ENCODE results near the gene KCNIP1.

The KCNIP1 gene

GRCh38 chr5:170681013-170681433 is 177.2 kb downstream of the KCNIP1 start:
- in situ Hi-C loops (cut with HindIII; ENCODE audit: low sequenced_read_pairs), result no loop called here

- in situ Hi-C loops (cut with HindIII; ENCODE audit: low sequenced_read_pairs), result no loop called here
Observed at GRCh38 chr5:170691657-170692056, 187.8 kb downstream of the KCNIP1 start.

DNA sequence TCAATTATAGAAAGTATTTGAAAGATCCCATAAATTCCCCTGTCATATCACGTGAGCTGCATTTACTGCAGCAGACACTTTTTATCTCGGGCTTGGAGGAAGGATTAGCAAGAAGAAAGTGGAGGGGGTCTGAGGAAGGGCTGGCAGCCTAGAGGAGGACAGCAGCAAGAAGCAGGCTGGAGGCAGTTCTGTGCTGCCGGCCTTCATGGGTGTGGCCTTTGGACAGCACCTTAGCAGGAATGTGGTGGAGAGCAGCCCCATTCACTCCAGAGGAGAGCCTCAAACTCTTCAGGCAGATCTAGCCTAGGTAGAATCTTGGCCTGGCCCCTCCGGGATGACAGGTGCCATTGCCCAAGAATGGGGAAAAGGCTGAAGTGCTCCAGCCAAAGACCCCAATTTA is 189.9 kb downstream of the KCNIP1 start:
- in situ Hi-C loops (cut with HindIII; ENCODE audit: low sequenced_read_pairs), result no loop called here

DNA sequence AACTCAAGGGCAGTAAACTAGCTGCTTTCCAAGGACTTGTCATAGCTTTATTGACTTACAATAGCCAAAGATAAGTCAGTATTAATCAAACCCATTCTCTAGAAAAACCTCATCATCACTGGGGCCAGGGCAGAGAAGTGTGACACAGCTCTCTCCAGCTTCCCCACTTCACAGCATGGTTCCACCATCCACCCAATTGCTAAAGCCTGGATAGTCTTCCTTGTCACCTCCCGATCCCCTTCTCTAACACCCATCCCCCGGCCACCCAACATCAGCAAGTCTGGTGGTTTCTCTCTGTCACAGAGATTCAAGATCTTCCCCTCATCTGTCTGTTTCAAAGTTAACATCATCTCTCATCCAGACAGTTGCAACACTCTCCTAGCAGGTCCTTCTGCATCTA is 191.1 kb downstream of the KCNIP1 start:
- in situ Hi-C loops (cut with HindIII; ENCODE audit: low sequenced_read_pairs), result no loop called here

DNA sequence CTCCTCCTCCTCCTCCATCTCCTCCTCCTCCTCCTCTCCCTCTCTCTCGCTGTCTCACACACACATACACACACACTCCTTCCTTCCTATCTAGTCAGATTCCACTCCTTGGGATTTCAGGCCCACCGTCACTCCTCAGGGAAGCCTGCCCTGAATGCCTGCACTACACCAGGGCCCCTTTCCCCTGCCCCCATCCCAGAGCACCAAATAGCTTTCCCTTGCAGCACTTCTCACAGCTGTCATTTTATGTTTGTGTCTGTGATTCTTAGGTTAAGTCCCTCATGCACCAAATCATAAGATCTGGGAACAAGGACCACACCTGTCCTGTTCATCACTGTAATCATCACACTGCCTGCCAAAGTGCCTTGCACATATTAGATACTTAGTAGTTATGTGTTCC is 193.2 kb downstream of the KCNIP1 start:
- in situ Hi-C loops (cut with HindIII; ENCODE audit: low sequenced_read_pairs), result no loop called here

DNA sequence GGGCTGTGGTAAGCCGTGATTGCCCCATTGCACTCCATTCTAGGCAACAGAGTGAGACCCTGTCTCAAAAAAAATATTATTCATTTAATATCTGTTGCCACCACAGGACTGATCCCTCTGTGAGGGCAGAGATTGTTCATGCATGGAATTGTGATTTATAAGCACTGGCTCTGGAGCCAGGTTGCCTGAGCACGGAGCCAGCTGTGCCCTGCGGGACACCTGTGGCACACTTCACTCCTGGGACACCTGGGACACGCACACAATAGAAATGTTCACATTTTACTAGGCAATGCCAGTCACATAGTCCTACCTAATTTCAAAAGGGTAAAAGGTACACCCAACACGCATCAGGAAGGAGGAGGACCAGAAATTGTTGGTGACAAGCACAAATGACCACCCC is 196.7 kb downstream of the KCNIP1 start:
- in situ Hi-C loops (cut with HindIII; ENCODE audit: low sequenced_read_pairs), result no loop called here

- in situ Hi-C loops (cut with HindIII; ENCODE audit: low sequenced_read_pairs), result no loop called here
Observed at GRCh38 chr5:170701334-170701733, 197.5 kb downstream of the KCNIP1 start.

DNA sequence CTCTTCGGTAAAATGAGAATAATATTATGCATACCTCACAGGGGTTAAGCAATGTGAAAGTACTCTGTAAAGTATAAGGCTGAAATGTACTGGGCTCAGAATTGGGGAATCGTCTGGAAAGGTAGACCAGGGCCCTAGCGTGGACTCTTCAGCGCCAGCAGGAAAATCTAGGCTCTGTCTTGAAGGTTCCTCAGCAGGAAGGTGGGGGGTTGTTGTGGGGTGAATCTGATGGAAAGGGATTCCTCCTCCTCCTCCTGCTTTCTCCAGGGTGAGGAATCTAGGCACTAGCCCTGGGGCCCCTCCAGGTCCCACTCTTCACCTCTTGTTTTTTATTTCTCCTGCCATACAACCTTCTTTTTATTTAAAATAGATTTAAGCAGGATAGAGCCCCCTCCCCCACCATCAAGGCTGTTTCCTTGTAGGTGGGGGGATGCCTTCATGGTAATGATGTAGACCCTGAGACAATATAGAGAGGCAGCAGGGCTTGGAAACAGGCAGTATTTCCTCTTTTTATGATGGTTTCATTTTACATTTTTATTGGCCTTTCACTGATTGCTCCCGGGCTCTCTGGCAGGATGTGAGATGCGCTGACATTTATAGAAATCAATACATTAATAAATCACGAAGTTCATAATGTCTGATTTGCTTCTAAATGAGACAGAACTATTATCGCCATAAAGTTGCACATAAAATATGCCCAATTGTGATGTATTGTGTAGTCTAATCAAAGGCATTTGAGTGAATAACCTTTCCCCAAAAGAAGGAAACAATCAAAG is 200.8 kb downstream of the KCNIP1 start:
- in situ Hi-C loops (cut with HindIII; ENCODE audit: low sequenced_read_pairs), result no loop called here

DNA sequence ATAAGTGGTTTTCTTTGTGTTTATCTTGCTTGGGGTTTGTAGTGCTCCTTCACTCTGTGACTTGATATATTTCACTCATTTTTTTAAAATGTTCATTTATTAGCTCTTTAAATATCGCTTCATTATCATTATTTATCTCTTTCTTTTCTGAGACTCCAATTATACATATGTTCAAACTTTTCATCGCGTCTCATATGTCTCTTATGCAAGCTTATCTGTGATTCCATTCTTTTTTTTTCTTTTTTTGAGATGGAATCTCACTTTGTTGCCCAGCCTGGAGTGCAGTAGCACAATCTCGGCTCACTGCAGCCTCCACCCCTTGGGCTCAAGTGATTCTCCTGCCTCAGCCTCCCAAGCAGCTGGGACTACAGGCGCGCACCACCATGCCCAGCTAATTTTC is 205.8 kb downstream of the KCNIP1 start:
- in situ Hi-C loops (cut with HindIII; ENCODE audit: low sequenced_read_pairs), result no loop called here

DNA sequence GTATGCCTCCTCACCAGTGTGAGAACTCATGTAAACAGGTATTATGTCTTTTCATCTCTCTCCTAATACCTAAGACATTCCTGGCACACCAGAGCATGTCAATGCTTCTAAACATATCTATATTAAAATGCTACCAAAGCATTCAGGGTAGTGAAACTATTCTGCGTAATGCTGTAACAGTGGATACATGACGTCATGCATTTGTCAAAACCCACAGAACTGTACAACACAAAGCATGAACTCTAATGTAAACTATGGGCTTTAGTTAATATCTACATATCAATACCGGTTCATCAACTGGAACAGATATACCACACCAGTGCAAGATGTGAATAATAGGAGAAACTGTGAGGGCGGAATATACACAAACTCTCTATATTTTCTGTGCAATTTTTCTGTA is 207.5 kb downstream of the KCNIP1 start:
- in situ Hi-C loops (cut with HindIII; ENCODE audit: low sequenced_read_pairs), result no loop called here

GRCh38 chr5:170715141-170715540 is 211.3 kb downstream of the KCNIP1 start:
- in situ Hi-C loops (cut with HindIII; ENCODE audit: low sequenced_read_pairs), result no loop called here

DNA sequence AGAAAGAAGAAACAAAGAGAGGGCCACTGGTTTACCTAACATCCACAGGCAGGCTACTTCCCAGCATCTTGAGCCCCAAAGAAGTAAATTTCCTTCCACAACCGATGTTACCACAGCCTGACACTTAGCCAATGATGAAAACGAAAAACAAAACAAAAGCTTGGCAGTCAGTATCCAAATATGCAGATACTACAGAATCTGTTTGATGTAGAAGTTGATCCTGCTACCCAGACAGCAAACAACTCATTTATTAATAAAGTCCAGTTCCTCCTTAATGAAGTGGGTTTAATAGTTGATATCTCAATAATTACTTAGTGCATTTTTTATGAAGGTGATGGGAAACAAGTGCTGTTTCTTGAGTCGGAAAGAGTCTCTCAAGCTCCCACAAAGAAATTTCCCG is 212.6 kb downstream of the KCNIP1 start:
- in situ Hi-C loops (cut with HindIII; ENCODE audit: low sequenced_read_pairs), result no loop called here

DNA sequence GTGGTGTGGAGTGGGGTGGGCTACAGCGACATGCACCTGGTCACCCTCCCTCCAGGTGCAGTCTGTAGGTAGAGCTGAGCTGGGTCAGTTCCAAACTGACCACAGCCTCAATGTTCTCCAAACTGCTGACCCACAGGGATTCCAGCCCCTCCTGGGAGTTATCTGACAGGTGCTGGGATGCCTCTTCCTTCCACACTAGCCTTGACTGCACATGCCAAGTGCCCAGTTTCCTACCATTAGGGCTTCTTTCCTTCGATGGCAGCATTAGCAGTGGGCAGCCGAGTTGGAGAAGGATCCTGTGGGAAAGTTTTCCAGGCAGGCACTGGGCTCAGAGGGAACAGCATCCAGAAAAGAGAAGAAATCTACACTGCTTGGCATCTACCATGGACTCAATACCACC is 215.7 kb downstream of the KCNIP1 start:
- in situ Hi-C loops (cut with HindIII; ENCODE audit: low sequenced_read_pairs), result no loop called here

- in situ Hi-C loops (cut with HindIII; ENCODE audit: low sequenced_read_pairs), result no loop called here
Observed at GRCh38 chr5:170720179-170720578, 216.4 kb downstream of the KCNIP1 start.

DNA sequence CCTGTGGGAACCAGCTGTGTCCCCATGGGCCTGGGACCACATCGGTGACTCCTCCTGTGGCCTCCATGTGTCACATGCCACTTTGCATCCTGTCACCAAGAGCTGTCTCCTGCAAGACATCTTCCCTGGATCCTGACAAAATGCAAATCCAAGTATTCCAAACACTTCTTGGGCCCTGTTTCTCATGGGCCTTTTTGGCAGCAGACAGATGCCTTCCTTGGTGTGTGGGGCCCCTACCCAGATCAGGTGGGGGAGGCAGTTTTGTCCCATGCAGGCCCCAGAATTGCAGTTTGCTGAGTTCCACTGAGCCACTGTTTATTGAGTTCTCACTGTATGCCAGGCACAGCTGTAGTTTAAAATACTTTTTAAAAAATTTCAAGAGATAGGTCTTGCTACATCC is 217.2 kb downstream of the KCNIP1 start:
- in situ Hi-C loops (cut with HindIII; ENCODE audit: low sequenced_read_pairs), result no loop called here

DNA sequence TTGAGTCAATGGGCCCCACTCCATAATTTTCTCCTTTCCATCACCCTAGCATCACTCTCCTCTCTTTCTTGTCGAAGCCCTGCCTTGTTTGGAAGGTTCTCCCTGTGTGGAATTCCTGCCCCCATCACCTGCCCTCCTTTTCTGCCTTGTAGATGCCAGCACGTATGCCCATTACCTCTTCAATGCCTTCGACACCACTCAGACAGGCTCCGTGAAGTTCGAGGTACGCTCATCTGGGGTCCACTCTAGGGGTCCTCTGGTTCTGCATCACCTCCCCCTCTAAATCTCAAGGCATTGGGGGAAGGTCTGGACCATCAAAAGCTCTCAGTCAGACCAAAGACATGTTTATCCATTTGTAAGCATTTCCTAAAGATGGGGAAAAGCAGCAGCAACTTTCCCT is 217.9 kb downstream of the KCNIP1 start:
- in situ Hi-C loops (cut with HindIII; ENCODE audit: low sequenced_read_pairs), result no loop called here

DNA sequence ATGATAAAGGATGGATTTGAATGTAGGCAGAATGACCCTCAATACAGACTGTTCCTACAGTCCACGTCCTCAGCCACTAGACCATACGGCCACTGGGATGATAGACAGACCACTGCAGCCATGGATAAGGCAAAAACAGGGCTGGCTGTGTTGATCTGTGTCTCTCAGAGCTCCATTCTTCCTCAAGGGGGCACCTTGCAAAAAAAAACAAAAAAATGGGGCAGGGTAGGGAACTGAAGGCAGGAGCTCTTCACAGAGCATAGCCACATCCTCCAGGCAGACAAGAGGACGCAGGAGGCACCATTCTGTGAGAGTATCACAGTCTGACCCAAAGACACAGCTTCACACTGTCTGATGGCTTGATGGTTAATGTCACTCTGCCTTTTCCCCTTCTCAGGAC is 218.5 kb downstream of the KCNIP1 start:
- in situ Hi-C loops (cut with HindIII; ENCODE audit: low sequenced_read_pairs), result no loop called here

DNA sequence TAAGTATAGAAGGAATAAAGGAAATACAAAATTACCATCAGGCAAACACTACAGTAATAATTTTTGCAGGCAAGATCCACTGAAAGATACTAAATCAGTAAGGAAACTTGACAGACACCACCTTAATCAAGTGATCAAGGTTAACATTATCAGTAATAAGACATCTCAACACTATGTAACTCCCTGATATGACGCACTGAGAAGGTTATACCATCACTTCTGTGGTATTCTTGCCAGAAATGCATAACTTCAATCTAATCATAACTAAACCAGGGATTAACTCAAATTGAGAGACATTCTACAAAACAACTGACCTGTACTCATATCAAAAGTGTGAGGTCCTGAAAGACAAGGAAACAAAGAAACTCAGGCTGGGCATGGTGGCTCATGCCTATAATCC is 227.2 kb downstream of the KCNIP1 start:
- in situ Hi-C loops (cut with HindIII; ENCODE audit: low sequenced_read_pairs), result no loop called here

GRCh38 chr5:170732685-170733084 is 228.9 kb downstream of the KCNIP1 start:
- in situ Hi-C loops (cut with HindIII; ENCODE audit: low sequenced_read_pairs), result no loop called here

GRCh38 chr5:170736966-170737365 is 233.1 kb downstream of the KCNIP1 start:
- in situ Hi-C loops (cut with HindIII; ENCODE audit: low sequenced_read_pairs), result loop anchor here (5.0 kb wide), 1 partner anchor 55 kb away; no protein-coding TSS in a partner anchor

DNA sequence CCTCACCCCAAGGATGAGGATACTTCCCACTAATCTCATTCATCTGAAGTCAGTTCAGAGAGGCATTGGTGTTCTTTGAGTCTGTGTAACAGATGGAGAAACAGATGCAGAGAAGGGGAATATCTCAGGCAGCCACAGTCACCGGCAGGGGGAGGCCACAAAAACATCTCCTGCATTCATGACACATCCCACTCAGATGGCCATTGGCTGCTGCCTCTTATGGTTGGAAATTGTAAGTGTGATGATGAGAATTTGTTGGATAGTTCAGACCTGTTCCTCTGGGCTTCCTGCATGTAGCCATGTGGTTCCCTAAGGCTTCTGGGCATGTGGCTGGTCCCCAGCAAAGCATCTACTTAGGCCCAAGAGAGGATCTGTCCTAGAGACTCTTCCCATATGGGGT is 233.8 kb downstream of the KCNIP1 start:
- in situ Hi-C loops (cut with HindIII; ENCODE audit: low sequenced_read_pairs), result loop anchor here (5.0 kb wide), 1 partner anchor 55 kb away; no protein-coding TSS in a partner anchor

- in situ Hi-C loops (cut with HindIII; ENCODE audit: low sequenced_read_pairs), result loop anchor here (5.0 kb wide), 1 partner anchor 53 kb away; no protein-coding TSS in a partner anchor
Observed at GRCh38 chr5:170738840-170739239, 235.0 kb downstream of the KCNIP1 start.

DNA sequence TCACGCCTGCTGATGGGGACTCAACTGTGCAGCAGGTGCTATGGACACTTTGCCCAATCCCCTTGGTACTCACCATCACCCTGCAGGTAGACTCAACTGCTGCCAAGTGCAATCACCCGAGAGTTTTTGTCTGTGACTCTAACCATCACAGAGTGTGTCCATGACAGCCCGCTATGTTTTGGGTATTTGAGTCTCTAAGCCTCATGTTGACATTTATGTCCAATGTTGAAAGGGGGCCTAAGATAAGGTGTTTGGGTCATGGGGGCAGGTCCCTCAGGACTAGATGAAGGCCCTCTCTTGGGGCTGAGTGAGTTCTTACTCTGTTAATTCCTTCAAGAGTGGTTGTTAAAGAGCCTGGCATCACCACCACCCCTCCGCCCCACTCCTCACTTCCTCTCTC is 235.6 kb downstream of the KCNIP1 start:
- in situ Hi-C loops (cut with HindIII; ENCODE audit: low sequenced_read_pairs), result loop anchor here (5.0 kb wide), 1 partner anchor 53 kb away; no protein-coding TSS in a partner anchor
